Activated CD4-positive, alpha-beta T cell treated with anti-CD3 and anti-CD28 coated beads for 1 hour (primary cell): Measurements from ENCODE around the gene ISG20.

Experiments used
- DNase-seq: peaks from one replicate; pipeline ENCODE4 v3.0.0-alpha.2; 2020

The ISG20 gene

GRCh38 chr15:88695101-88695500 lies 56.3 kb downstream of the ISG20 start:
- DNase-seq: no peak

- no peak for DNase-seq
Observed at GRCh38 chr15:88695691-88696251, 57.0 kb downstream of the ISG20 start.

- no peak for DNase-seq
Observed at GRCh38 chr15:88696254-88696653, 57.4 kb downstream of the ISG20 start.

GRCh38 chr15:88697276-88697675 lies 58.5 kb downstream of the ISG20 start:
- DNase-seq: no peak

GRCh38 chr15:88699861-88700260 lies 61.0 kb downstream of the ISG20 start:
- no peak for DNase-seq

- DNase-seq: no peak
Observed at GRCh38 chr15:88700716-88701115, 61.9 kb downstream of the ISG20 start.

- DNase-seq: no peak
Observed at GRCh38 chr15:88701561-88702095, 62.8 kb downstream of the ISG20 start.

GRCh38 chr15:88702983-88703382 lies 64.2 kb downstream of the ISG20 start:
- DNase-seq: no peak

- DNase-seq: no peak
Observed at GRCh38 chr15:88703533-88703932, 64.7 kb downstream of the ISG20 start.

- DNase-seq: no peak
Observed at GRCh38 chr15:88704791-88705768, 66.3 kb downstream of the ISG20 start.

- no peak for DNase-seq
Observed at GRCh38 chr15:88705769-88706165, 67.0 kb downstream of the ISG20 start.
